CD4-positive, alpha-beta T cell treated with Interferon gamma for 1 hour (primary cell): ENCODE results near the gene ANXA2.
"Not testable (repeated sequence)": the region's sequence is repeated elsewhere in the genome, so short reads cannot be mapped to it uniquely, and the experiment has no call there.

ENCODE experiments used
- DNase-seq: peaks from one replicate; pipeline ENCODE4 v3.0.0-alpha.2; 2020

Gene ANXA2

GRCh38 chr15:60397772-60398445 lies at the start of gene ANXA2:
TSS of gene ANXA2 (minus strand) at chr15:60397986. CDS start at chr15:60386075, 11,911 bp downstream.
- peak; percentile 86 for DNase-seq

- no peak for DNase-seq
Observed at GRCh38 chr15:60444289-60444912, 46.6 kb upstream of the ANXA2 start.

GRCh38 chr15:60442763-60443162 lies 45.0 kb upstream of the ANXA2 start:
- DNase-seq: no peak

- DNase-seq: no peak
Observed at GRCh38 chr15:60442031-60442650, 44.4 kb upstream of the ANXA2 start.

GRCh38 chr15:60441331-60441730 lies 43.5 kb upstream of the ANXA2 start:
- no peak for DNase-seq

DNA sequence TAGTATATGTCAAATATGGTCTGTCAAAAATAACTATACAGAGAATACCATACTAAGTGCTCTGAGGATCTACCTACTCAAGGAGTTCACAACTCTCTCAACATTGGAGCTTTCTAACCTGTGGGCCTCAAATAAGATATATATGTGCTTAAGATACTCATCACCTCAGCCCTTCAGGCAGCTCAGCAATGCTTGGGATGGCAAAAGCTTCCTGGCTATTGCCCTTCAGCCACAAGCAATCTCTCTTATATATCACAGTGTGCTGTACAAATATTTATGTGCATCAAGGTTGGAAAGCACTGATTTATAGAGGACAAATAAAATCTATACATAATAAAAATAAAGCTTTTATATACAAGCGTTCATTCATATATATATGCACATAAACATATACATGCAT lies 40.9 kb upstream of the ANXA2 start:
- DNase-seq: no peak

GRCh38 chr15:60428935-60429334 lies 31.1 kb upstream of the ANXA2 start:
- DNase-seq: no peak

- DNase-seq: no peak
Observed at GRCh38 chr15:60426870-60427508, 29.2 kb upstream of the ANXA2 start.

- no peak for DNase-seq
Observed at GRCh38 chr15:60425461-60425860, 27.7 kb upstream of the ANXA2 start.

DNA sequence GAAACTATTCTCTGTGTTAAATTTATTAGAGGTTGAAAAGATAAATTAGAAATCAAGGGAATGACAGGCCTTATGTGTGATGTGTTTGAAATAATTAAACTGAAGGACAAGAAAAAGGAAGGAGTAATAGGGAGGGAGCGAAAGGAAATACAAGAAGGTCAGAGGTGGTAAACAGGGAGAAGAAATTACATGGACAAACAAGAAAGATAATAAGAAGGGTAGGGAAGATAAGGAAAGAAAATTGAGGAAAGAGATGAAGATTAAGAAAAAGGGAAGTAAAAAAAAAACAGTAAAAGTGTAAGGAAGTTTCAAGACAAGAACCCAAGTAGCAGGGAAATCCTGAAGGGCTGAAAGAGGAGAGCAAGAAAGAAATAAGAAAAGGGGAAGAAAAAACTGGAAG lies 26.2 kb upstream of the ANXA2 start:
- no peak for DNase-seq

DNA sequence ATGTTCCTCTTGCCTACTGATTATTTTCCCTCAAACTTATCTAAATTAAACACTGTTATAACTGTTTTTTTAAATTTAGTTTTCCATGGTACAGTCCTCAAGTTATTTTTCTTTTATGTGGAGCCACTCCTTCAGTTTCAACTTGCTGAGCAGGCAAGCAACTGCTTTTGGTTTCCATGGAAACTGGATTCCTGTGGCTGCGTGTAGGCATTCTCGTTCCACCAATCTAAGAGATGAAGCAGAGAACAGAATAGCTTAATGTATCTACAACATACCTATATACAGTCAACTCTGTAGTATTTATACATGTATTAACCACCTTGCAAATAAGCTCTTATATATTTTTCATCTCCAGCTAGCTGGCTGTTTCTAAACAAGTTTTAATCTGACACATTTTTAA lies 25.8 kb upstream of the ANXA2 start:
- DNase-seq: no peak

DNA sequence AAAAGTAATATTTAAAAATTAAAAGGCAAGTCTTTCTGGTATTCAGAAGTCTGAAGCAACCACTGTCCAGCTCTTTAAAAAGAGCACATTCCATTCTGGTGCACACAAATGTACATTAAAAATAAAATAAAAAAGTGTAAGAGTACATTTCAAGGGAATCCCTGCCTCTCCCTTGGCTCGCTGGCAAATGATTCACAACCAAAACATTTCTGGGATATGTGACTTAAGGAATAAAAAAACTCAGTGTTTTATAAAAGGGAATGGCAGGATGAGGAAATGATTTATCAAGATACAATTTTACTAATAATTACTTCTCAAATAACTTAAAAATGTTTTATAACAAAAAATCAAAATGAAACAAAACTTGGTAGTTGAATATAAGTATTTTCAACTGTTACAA lies 23.8 kb upstream of the ANXA2 start:
- no peak for DNase-seq

GRCh38 chr15:60420203-60420716 lies 22.5 kb upstream of the ANXA2 start:
- no peak for DNase-seq

GRCh38 chr15:60419753-60420152 lies 22.0 kb upstream of the ANXA2 start:
- DNase-seq: no peak

DNA sequence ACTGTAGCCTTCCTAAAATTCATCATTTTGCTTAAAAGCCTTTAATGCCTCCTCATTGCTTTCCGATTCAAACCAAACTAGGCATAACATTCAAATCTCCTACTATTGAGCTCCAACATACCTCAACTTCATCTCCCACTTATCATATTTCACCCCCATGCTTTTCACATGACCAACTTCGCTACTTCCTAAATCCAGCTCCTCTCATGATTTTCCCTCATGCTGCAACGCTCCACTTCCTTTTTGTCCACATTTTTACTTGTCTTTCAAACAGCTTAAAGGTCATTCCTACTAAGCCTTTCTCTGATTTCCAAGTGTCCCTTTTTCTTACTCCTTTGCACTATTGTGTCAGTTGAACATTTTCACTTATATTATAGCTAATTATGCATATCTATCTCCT lies 20.3 kb upstream of the ANXA2 start:
- no peak for DNase-seq

GRCh38 chr15:60417112-60417511 lies 19.3 kb upstream of the ANXA2 start:
- DNase-seq: no peak

DNA sequence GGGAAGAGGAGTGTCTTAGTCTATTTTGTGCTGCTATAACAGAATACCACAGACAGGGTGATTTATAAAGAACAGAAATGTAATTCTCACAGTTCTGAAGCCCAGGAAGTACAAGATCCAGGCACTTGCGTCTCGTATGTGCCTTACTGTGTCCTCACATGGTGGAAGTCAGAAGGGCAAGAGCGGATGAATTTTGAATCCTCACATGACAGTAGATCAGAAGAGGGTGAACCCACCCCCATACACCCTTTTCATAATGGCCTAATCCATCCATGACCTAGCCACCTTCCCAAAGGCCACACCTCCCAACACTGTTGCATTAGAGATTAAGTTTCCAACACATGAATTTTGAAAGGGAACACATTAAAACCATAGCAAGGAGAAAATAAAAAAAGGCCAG lies 18.7 kb upstream of the ANXA2 start:
- DNase-seq: no peak

GRCh38 chr15:60414016-60414682 lies 16.4 kb upstream of the ANXA2 start:
- DNase-seq: no peak

- no peak for DNase-seq
Observed at GRCh38 chr15:60413231-60413824, 15.5 kb upstream of the ANXA2 start.

DNA sequence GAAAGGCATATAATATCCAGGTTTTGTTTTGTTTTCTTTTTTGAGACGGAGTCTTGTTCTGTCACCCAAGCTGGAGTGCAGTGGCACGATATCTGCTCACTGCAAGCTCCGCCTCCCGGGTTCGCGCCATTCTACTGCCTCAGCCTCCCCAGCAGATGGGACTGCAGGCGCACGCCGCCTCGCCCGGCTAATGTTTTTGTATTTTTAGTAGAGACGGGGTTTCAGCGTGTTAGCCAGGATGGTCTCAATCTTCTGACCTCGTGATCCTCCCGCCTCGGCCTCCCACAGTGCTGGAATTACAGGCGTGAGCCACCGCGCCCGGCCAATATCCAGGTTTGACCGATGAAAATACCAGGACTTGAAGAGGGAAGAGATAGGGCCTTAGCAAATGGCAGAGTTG lies 15.0 kb upstream of the ANXA2 start:
- DNase-seq: not testable (repeated sequence)

GRCh38 chr15:60411774-60412425 lies 14.1 kb upstream of the ANXA2 start:
- DNase-seq: no peak

GRCh38 chr15:60410350-60410749 lies 12.6 kb upstream of the ANXA2 start:
- DNase-seq: not testable (repeated sequence)
